K562 (cell line): Measurements from ENCODE around the gene MICAL2. TPM values are rescaled to one million over a fixed set of nuclear protein-coding genes. Genes with fewer than 3 reads are reported as not detected.

Source experiments
- ETV5 ChIP-seq: sonication (generic); formaldehyde crosslinking; IDR thresholded peaks from 2 replicates; pipeline ENCODE4 v1.4.0; 2020; ENCODE audit warnings: low read depth, mild to moderate bottlenecking, missing genetic modification reagents
- HIVEP1 ChIP-seq: fragments of 250-450 bp; sonication (Bioruptor Pico); IDR thresholded peaks from 2 replicates; pipeline ENCODE4 v1.4.0; 2020; ENCODE audit warnings: mild to moderate bottlenecking
- MBD2 ChIP-seq: sonication (generic); IDR thresholded peaks from 2 replicates; pipeline ENCODE4 v1.6.1; 2016; ENCODE audit warnings: low read depth, borderline replicate concordance
- MYC ChIP-seq, 2 experiments: fragments of 250-450 bp in 1 of 2; sonication (Bioruptor Pico) in 1 of 2; IDR thresholded peaks; 2 replicates each; pipeline versions ENCODE4 v1.5.1 to v1.6.1; 2012 to 2021; ENCODE audit warnings: low read depth in 2 of 2, borderline replicate concordance in 1 of 2, improper control_type of control experiment in 1 of 2, low read length in 1 of 2, mild to moderate bottlenecking in 1 of 2, moderate library complexity in 1 of 2
- NCOA2 ChIP-seq, 2 experiments: fragments of 450-650 bp; IDR thresholded peaks; 2 replicates each; pipeline ENCODE4 v1.6.1; 2018; ENCODE audit warnings: mild to moderate bottlenecking in 2 of 2, moderate library complexity in 1 of 2; ENCODE audit not compliant: partially characterized antibody in 2 of 2
- NFXL1 ChIP-seq: fragments of 450-650 bp; formaldehyde crosslinking; IDR thresholded peaks from 2 replicates; pipeline ENCODE4 v1.4.0; 2021; ENCODE audit warnings: mild to moderate bottlenecking
- PTRF ChIP-seq: fragments of 450-650 bp; IDR thresholded peaks from 2 replicates; pipeline ENCODE4 v1.6.1; 2016; ENCODE audit warnings: mild to moderate bottlenecking, missing genetic modification characterization, missing compliant biosample characterization
- SRSF9 ChIP-seq: fragments of 200-400 bp; formaldehyde crosslinking; IDR thresholded peaks from 2 replicates; pipeline ENCODE4 v1.6.1; 2017; ENCODE audit warnings: low read depth, low read length, borderline replicate concordance
- THRB ChIP-seq: fragments of 450-650 bp; formaldehyde crosslinking; conservative IDR thresholded peaks from 2 replicates; pipeline ENCODE4 v1.4.0; 2022; ENCODE audit warnings: mild to moderate bottlenecking, missing genetic modification characterization
- polyA plus RNA-seq, 8 experiments: library from polyadenylated mRNA; depleted of rRNA in 4 of 8; stranded (reverse) in 5 of 8; unstranded in 3 of 8; fragments of >200 nt; fragmentation: Nextera tagmentation in 2 of 8; fragmentation: Illumina TruSeq in 1 of 8; extraction: Ambion mirVana in 2 of 8; extraction: Trizol in 1 of 8; gene quantifications; 2 replicates each; pipeline versions ENCODE4 v1.2.1 to v1.2.3, GENCODE V29; 2011 to 2014; ENCODE audit warnings: inconsistent platforms in 1 of 8, missing spikeins in 1 of 8
- total RNA-seq, 7 experiments: library from RNA; depleted of rRNA in 6 of 7; stranded (reverse); fragments of >200 nt in 6 of 7; fragmentation: Illumina TruSeq in 2 of 7; extraction: Trizol in 2 of 7; gene quantifications; 2 replicates each; pipeline versions ENCODE4 v1.2.1 to v1.2.3, GENCODE V29; 2011 to 2021; ENCODE audit warnings: low replicate concordance in 1 of 7
- TF ChIP-seq, protein P1 (sequence below): sonication (generic); formaldehyde crosslinking; IDR thresholded peaks from 2 replicates; pipeline ENCODE4 v1.8.0; 2022; ENCODE audit warnings: missing genetic modification reagents, mild to moderate bottlenecking, moderate library complexity, borderline replicate concordance
- TF ChIP-seq, protein P2 (sequence below), 2 experiments: fragments of 450-650 bp in 1 of 2; sonication (generic) in 1 of 2; formaldehyde crosslinking in 1 of 2; IDR thresholded peaks; 2 replicates each; pipeline versions ENCODE4 v1.7.1 to v1.9.0; 2016 to 2022; ENCODE audit warnings: inconsistent platforms in 1 of 2, mild to moderate bottlenecking in 1 of 2, missing genetic modification reagents in 1 of 2
- TF ChIP-seq, protein P3 (sequence below): fragments of 450-650 bp; IDR thresholded peaks from 2 replicates; pipeline ENCODE4 v1.6.1; 2016; ENCODE audit warnings: low read depth, mild to moderate bottlenecking, moderate library complexity

Gene MICAL2
- total and polyA plus RNA-seq, 9 of the 15 experiments (the other 6 are each of a cell fraction or from before 2014, with no cell fraction given) = 4.7 to 64.2 (median 33.6) TPM

DNA sequence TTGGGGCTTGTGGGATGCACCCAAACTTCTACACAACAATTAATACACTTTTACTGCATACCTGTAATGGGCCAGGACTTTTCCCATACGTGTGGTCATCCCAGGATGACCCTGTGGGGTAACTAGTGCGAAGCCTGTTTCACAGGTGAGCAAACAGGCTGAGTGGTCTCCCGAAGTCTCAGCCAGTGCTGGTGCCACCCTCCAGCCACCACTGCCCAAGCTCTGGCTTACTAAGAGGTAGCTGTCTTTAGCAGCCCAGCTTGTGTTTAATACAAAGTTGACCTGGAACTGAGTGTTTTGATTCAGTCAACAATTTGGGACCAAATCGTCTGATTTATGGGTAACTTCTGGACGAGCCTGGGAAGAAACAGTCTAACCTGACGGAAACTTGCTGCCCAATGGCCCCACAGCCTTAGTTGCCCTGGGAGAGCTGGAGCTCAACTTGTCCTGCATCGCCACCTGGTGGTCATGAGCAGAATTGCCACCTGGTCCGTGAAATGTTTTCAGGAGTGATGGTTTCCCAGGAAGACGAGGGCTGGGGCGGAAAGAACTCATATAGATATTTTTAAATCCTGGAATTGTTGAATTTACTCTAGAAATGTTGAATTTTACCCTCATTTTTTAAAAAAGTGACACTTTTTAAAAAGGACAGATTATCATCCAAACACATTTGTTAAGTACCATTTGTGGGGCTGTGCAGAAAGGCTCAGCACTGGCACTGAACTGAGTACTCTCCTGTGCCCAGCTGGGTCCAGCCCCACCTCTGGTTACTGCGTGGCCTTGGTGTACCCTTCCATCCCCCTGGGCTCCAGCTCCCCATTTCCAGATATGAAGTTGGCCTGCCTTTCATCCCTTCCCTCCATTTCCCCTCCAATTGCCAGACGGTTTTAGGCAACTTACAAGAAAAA, 171.4 kb downstream of the MICAL2 start (continued):
- TF ChIP-seq, protein P1, sequence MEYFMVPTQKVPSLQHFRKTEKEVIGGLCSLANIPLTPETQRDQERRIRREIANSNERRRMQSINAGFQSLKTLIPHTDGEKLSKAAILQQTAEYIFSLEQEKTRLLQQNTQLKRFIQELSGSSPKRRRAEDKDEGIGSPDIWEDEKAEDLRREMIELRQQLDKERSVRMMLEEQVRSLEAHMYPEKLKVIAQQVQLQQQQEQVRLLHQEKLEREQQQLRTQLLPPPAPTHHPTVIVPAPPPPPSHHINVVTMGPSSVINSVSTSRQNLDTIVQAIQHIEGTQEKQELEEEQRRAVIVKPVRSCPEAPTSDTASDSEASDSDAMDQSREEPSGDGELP (CRISPR knock-in tag) = peak; percentile 43; the same call in 1 of the 2 replicates
- TF ChIP-seq NCOA2 (IDR thresholded peaks at IDR 0.05; ENCODE audit: partially characterized antibody in 2 of 2) (no peak), THRB (CRISPR knock-in tag) (no peak), MYC (IDR thresholded peaks at IDR 0.05; ENCODE audit: low read depth, low read length) (0 out of 2 replicates have a peak, but pooled peaks have one; percentile 26), MYC (CRISPR knock-in tag; IDR thresholded peaks at IDR 0.05; ENCODE audit: borderline replicate concordance, low read depth) (no peak), ETV5 (CRISPR knock-in tag) (peak; percentile 58; the same call in 1 of the 2 replicates), PTRF (no peak), HIVEP1 (CRISPR knock-in tag) (no peak), SRSF9 (no peak), NFXL1 (CRISPR knock-in tag) (no peak), MBD2 (no peak)
- TF ChIP-seq, protein P2, sequence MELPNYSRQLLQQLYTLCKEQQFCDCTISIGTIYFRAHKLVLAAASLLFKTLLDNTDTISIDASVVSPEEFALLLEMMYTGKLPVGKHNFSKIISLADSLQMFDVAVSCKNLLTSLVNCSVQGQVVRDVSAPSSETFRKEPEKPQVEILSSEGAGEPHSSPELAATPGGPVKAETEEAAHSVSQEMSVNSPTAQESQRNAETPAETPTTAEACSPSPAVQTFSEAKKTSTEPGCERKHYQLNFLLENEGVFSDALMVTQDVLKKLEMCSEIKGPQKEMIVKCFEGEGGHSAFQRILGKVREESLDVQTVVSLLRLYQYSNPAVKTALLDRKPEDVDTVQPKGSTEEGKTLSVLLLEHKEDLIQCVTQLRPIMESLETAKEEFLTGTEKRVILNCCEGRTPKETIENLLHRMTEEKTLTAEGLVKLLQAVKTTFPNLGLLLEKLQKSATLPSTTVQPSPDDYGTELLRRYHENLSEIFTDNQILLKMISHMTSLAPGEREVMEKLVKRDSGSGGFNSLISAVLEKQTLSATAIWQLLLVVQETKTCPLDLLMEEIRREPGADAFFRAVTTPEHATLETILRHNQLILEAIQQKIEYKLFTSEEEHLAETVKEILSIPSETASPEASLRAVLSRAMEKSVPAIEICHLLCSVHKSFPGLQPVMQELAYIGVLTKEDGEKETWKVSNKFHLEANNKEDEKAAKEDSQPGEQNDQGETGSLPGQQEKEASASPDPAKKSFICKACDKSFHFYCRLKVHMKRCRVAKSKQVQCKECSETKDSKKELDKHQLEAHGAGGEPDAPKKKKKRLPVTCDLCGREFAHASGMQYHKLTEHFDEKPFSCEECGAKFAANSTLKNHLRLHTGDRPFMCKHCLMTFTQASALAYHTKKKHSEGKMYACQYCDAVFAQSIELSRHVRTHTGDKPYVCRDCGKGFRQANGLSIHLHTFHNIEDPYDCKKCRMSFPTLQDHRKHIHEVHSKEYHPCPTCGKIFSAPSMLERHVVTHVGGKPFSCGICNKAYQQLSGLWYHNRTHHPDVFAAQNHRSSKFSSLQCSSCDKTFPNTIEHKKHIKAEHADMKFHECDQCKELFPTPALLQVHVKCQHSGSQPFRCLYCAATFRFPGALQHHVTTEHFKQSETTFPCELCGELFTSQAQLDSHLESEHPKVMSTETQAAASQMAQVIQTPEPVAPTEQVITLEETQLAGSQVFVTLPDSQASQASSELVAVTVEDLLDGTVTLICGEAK (IDR thresholded peaks at IDR 0.05) = no peak
- TF ChIP-seq, protein P2 (CRISPR knock-in tag; IDR thresholded peaks at IDR 0.05) = no peak
- TF ChIP-seq, protein P3, sequence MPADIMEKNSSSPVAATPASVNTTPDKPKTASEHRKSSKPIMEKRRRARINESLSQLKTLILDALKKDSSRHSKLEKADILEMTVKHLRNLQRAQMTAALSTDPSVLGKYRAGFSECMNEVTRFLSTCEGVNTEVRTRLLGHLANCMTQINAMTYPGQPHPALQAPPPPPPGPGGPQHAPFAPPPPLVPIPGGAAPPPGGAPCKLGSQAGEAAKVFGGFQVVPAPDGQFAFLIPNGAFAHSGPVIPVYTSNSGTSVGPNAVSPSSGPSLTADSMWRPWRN = no peak
